Measurements from ENCODE around the gene CERS4. TPM values are rescaled to one million over a fixed set of nuclear protein-coding genes. Genes with fewer than 3 reads are reported as not detected.

The CERS4 gene
- total and polyA plus RNA-seq, 10 of the 15 experiments (the other 5 are each of a cell fraction or from before 2014, with no cell fraction given) = 0.34 to 62.1 (median 20.7) TPM

GRCh38 chr19:8259922-8260247 is 50.7 kb downstream of the CERS4 start (continued):
- TF ChIP-seq CEBPB (IDR thresholded peaks at IDR 0.05; ENCODE audit: borderline replicate concordance in 1 of 2, low read depth in 2 of 2, low read length in 2 of 2) = no peak

DNA sequence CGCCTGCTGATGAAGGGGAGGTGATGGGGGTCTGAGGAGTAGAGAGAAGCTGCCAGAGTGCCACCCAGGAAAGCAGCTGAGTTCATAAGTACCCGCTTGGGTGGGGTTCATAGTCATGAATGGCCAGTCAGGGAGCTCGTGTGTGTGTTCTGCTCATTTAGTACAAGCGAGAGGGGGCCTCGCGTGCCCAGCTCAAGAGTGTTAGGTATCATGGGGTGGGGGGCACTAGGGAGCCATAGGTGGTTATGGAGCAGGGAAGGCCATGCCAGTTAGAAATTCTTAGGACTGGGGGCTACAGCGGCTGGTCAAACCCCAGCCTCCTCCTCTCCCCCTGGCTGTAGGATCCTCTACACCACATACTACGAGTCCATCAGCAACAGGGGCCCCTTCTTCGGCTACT is 52.2 kb downstream of the CERS4 start:
- no peak for TF ChIP-seq RELB (IDR thresholded peaks at IDR 0.05; ENCODE audit: low read depth)
- no peak for TF ChIP-seq ZNF217 (IDR thresholded peaks at IDR 0.05)
- TF ChIP-seq HDGF (IDR thresholded peaks at IDR 0.05) = no peak
- TF ChIP-seq MEF2A (IDR thresholded peaks at IDR 0.05; ENCODE audit: insufficient read depth, low read depth, low read length) = no peak
- TF ChIP-seq, protein P1, sequence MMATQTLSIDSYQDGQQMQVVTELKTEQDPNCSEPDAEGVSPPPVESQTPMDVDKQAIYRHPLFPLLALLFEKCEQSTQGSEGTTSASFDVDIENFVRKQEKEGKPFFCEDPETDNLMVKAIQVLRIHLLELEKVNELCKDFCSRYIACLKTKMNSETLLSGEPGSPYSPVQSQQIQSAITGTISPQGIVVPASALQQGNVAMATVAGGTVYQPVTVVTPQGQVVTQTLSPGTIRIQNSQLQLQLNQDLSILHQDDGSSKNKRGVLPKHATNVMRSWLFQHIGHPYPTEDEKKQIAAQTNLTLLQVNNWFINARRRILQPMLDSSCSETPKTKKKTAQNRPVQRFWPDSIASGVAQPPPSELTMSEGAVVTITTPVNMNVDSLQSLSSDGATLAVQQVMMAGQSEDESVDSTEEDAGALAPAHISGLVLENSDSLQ (IDR thresholded peaks at IDR 0.05) = no peak
- no peak for TF ChIP-seq MTA3 (IDR thresholded peaks at IDR 0.05; ENCODE audit: borderline replicate concordance, low read length)
- TF ChIP-seq FOS (IDR thresholded peaks at IDR 0.05; ENCODE audit: borderline replicate concordance, extremely low read depth, insufficient read length) = no peak
- no peak for TF ChIP-seq CBFB (IDR thresholded peaks at IDR 0.05; ENCODE audit: low read depth)
- TF ChIP-seq NR2C2 (IDR thresholded peaks at IDR 0.05; ENCODE audit: borderline replicate concordance, control insufficient read depth, insufficient read length, low read depth) = no peak
- TF ChIP-seq, protein P2, sequence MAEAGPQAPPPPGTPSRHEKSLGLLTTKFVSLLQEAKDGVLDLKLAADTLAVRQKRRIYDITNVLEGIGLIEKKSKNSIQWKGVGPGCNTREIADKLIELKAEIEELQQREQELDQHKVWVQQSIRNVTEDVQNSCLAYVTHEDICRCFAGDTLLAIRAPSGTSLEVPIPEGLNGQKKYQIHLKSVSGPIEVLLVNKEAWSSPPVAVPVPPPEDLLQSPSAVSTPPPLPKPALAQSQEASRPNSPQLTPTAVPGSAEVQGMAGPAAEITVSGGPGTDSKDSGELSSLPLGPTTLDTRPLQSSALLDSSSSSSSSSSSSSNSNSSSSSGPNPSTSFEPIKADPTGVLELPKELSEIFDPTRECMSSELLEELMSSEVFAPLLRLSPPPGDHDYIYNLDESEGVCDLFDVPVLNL (IDR thresholded peaks at IDR 0.05; ENCODE audit: low read depth, low read length) = no peak
- TF ChIP-seq RFX5 (IDR thresholded peaks at IDR 0.05; ENCODE audit: low read depth, low read length) = no peak
- no peak for TF ChIP-seq ZNF687 (IDR thresholded peaks at IDR 0.05)
- no peak for TF ChIP-seq SUPT20H (IDR thresholded peaks at IDR 0.05; ENCODE audit: borderline replicate concordance, control insufficient read depth, low read depth, low read length)
- Histone ChIP-seq H3K27me3 (replicated peaks in 1 of 2; ENCODE audit: control insufficient read depth in 2 of 2, insufficient read depth in 2 of 2, low read length in 1 of 2) (no peaks in the 10 kb centered on the region), H3K36me3 (ENCODE audit: control insufficient read depth in 2 of 2, insufficient read depth in 2 of 2, low read length in 1 of 2) (peaks cover 12 to 19% of the 10 kb centered on the region in 2 experiments; a peak in 3 of 4 replicates), H3K4me3 (no peak overlapping the region), H4K20me1 (ENCODE audit: control insufficient read depth, insufficient read depth) (no peaks in the 10 kb centered on the region), H3K27ac (ENCODE audit: control insufficient read depth, insufficient read depth) (no peak overlapping the region), H3K9me3 (replicated peaks; ENCODE audit: control insufficient read depth, insufficient read depth, low read length) (no peaks in the 10 kb centered on the region), H3K9ac (ENCODE audit: control insufficient read depth, insufficient read depth, low read length) (no peak overlapping the region), H3K4me1 (ENCODE audit: control insufficient read depth, insufficient read depth, low read length) (no peaks in the 10 kb centered on the region), H3K79me2 (ENCODE audit: control insufficient read depth, insufficient read depth, low read length) (no peaks in the 10 kb centered on the region), H3K4me2 (ENCODE audit: control insufficient read depth, insufficient read depth) (no peak overlapping the region), H2AFZ (ENCODE audit: control insufficient read depth, low read depth, low read length) (no peak overlapping the region)
- intact Hi-C loops (cut with micrococcal nuclease; ENCODE audit: unreplicated experiment) = no loop called here
- DNase-seq (ENCODE audit: low read depth, low spot score) = no peak
- ChIA-PET SMC1A (ENCODE audit: uncharacterized antibody, unreplicated experiment) (no interaction called here), CTCF (interaction anchor here (0.9 kb wide), 1 partner anchor 8 kb away, joined by 3 read pairs; no protein-coding TSS in a partner anchor), POLR2A (no interaction called here), RAD21 (ENCODE audit: unreplicated experiment) (interaction anchor here (0.6 kb wide), 1 partner anchor 54 kb away, joined by 3 read pairs; no protein-coding TSS in a partner anchor)
- in situ Hi-C loops (cut with MboI) = no loop called here
- no peak for FAIRE-seq
- no peak for ATAC-seq
- WGBS (ENCODE audit: insufficient coverage, insufficient replicate concordance, low lambda C conversion rate, missing lambda C conversion rate) = 99% methylated on average over 9 of the region's 9 CpGs
- no TSS peak for BruUV-seq (replicated peaks)
